HepG2 (cell line): Measurements from ENCODE around the gene COX7A1. TPM values are rescaled to one million over a fixed set of nuclear protein-coding genes. Genes with fewer than 3 reads are reported as not detected.

ENCODE experiments used
- FOXM1 ChIP-seq: sonication (generic); formaldehyde crosslinking; IDR thresholded peaks from 2 replicates; pipeline ENCODE4 v1.5.0; 2020; ENCODE audit warnings: missing genetic modification reagents
- FOXO4 ChIP-seq: sonication (generic); formaldehyde crosslinking; conservative IDR thresholded peaks from 2 replicates; pipeline ENCODE4 v1.8.1; 2023; ENCODE audit warnings: missing genetic modification reagents
- MAFF ChIP-seq: IDR thresholded peaks from 2 replicates; pipeline ENCODE4 v1.6.1; 2011; ENCODE audit warnings: low read depth, low read length, improper control_type of control experiment
- MTA3 ChIP-seq: sonication (generic); formaldehyde crosslinking; IDR thresholded peaks from 2 replicates; pipeline ENCODE4 v1.4.0; 2020; ENCODE audit warnings: missing genetic modification reagents
- MXD3 ChIP-seq: IDR thresholded peaks from 2 replicates; pipeline ENCODE4 v1.6.1; 2016; ENCODE audit warnings: mild to moderate bottlenecking, missing biosample characterization, missing genetic modification reagents
- MXD4 ChIP-seq: IDR thresholded peaks from 2 replicates; pipeline ENCODE4 v1.6.1; 2016; ENCODE audit warnings: mild to moderate bottlenecking, missing biosample characterization, missing genetic modification reagents
- NR0B2 ChIP-seq: sonication (generic); formaldehyde crosslinking; IDR thresholded peaks from 2 replicates; pipeline ENCODE4 v1.4.0; 2020; ENCODE audit warnings: mild to moderate bottlenecking, missing genetic modification reagents
- NR2F2 ChIP-seq: IDR thresholded peaks from 2 replicates; pipeline ENCODE4 v1.6.1; 2012; ENCODE audit warnings: low read depth, inconsistent platforms, borderline replicate concordance
- PATZ1 ChIP-seq: sonication (generic); formaldehyde crosslinking; IDR thresholded peaks from 2 replicates; pipeline ENCODE4 v1.4.0; 2020; ENCODE audit warnings: missing genetic modification reagents
- PHF21A ChIP-seq: sonication (generic); formaldehyde crosslinking; IDR thresholded peaks from 2 replicates; pipeline ENCODE4 v1.5.0; 2020; ENCODE audit warnings: mild to moderate bottlenecking, missing genetic modification reagents
- POLR2A ChIP-seq, 2 experiments: IDR thresholded peaks; 2 replicates each; pipeline ENCODE4 v1.6.1; 2011; ENCODE audit warnings: low read depth in 2 of 2, low read length in 2 of 2, mild to moderate bottlenecking in 1 of 2, moderate library complexity in 1 of 2; ENCODE audit not compliant: insufficient read depth in 1 of 2
- POLR2G ChIP-seq: fragments of 200-400 bp; formaldehyde crosslinking; IDR thresholded peaks from 2 replicates; pipeline ENCODE4 v1.6.1; 2018; ENCODE audit warnings: mild to moderate bottlenecking, low read depth, low read length, moderate library complexity
- RAD51 ChIP-seq: fragments of 450-650 bp; IDR thresholded peaks from 2 replicates; pipeline ENCODE4 v1.6.1; 2016; ENCODE audit warnings: borderline replicate concordance
- RBFOX2 ChIP-seq: fragments of 200-400 bp; formaldehyde crosslinking; IDR thresholded peaks from 2 replicates; pipeline ENCODE4 v1.6.1; 2017; ENCODE audit warnings: low read depth, mild to moderate bottlenecking, low read length
- RFX5 ChIP-seq: IDR thresholded peaks from 2 replicates; pipeline ENCODE4 v1.6.1; 2011; ENCODE audit warnings: low read depth, low read length, improper control_type of control experiment
- SALL1 ChIP-seq: sonication (generic); formaldehyde crosslinking; IDR thresholded peaks from 2 replicates; pipeline ENCODE4 v1.8.0; 2022; ENCODE audit warnings: mild to moderate bottlenecking, missing genetic modification reagents
- SRF ChIP-seq: IDR thresholded peaks from 2 replicates; pipeline ENCODE4 v1.6.1; 2011; ENCODE audit warnings: mild to moderate bottlenecking, low read depth, low read length, moderate library complexity
- TEAD2 ChIP-seq: sonication (generic); formaldehyde crosslinking; IDR thresholded peaks from 2 replicates; pipeline ENCODE4 v1.9.0; 2021; ENCODE audit warnings: missing genetic modification reagents
- ZFP36 ChIP-seq: fragments of 150-350 bp; IDR thresholded peaks from 2 replicates; pipeline ENCODE4 v1.6.1; 2018; ENCODE audit warnings: borderline replicate concordance, low read length, low read depth; ENCODE audit not compliant: partially characterized antibody
- ZFY ChIP-seq: sonication (generic); formaldehyde crosslinking; IDR thresholded peaks from 2 replicates; pipeline ENCODE4 v1.4.0; 2020; ENCODE audit warnings: missing genetic modification reagents
- ZNF326 ChIP-seq: sonication (generic); formaldehyde crosslinking; IDR thresholded peaks from 2 replicates; pipeline ENCODE4 v1.4.0; 2020; ENCODE audit warnings: missing genetic modification reagents, borderline replicate concordance
- ZNF44 ChIP-seq: sonication (generic); formaldehyde crosslinking; IDR thresholded peaks from 2 replicates; pipeline ENCODE4 v1.5.1; 2020; ENCODE audit warnings: mild to moderate bottlenecking, missing genetic modification reagents
- ZNF790 ChIP-seq: sonication (generic); formaldehyde crosslinking; IDR thresholded peaks from 2 replicates; pipeline ENCODE4 v1.8.0; 2022; ENCODE audit warnings: missing genetic modification reagents, mild to moderate bottlenecking, borderline replicate concordance
- ZNF800 ChIP-seq: sonication (generic); formaldehyde crosslinking; IDR thresholded peaks from 2 replicates; pipeline ENCODE4 v1.4.0; 2020; ENCODE audit warnings: missing genetic modification reagents
- ZNF883 ChIP-seq: sonication (generic); formaldehyde crosslinking; IDR thresholded peaks from 2 replicates; pipeline ENCODE4 v1.5.1; 2020; ENCODE audit warnings: mild to moderate bottlenecking, missing genetic modification reagents; ENCODE audit errors: not compliant biosample characterization
- polyA plus RNA-seq, 8 experiments: library from polyadenylated mRNA; depleted of rRNA in 3 of 8; stranded (reverse) in 7 of 8; unstranded in 1 of 8; fragments of >200 nt; fragmentation: Illumina TruSeq in 4 of 8; extraction: Trizol in 4 of 8; gene quantifications; 2 replicates each; pipeline versions ENCODE4 v1.2.1 to v1.2.3, GENCODE V29; 2011 to 2016; ENCODE audit warnings: low read depth in 4 of 8, missing spikeins in 1 of 8, mixed read lengths in 1 of 8; ENCODE audit not compliant: insufficient read depth in 1 of 8
- total RNA-seq, 5 experiments: library from RNA; depleted of rRNA; stranded (reverse); fragments of >200 nt; fragmentation: Illumina TruSeq; extraction: Trizol; gene quantifications; 2 replicates each; pipeline ENCODE4 v1.2.3, GENCODE V29; 2016; ENCODE audit warnings: low read depth in 1 of 5

The COX7A1 gene
- total and polyA plus RNA-seq, 2 of the 13 experiments (the other 11 are each of a cell fraction or from before 2014, with no cell fraction given), result not detected

GRCh38 chr19:36128392-36128736 is 23.9 kb downstream of the COX7A1 start (continued):
- no peak for TF ChIP-seq ZNF800 (CRISPR knock-in tag)
- no peak for TF ChIP-seq FOXM1
- TF ChIP-seq MXD3 (CRISPR knock-in tag), result no peak
- TF ChIP-seq SRF, result 0 out of 2 replicates have a peak, but pooled peaks have one; percentile 3
- TF ChIP-seq ZFY, result no peak
- TF ChIP-seq MTA3 (CRISPR knock-in tag), result no peak
- no peak for TF ChIP-seq RAD51
- TF ChIP-seq ZNF326, result no peak
- no peak for TF ChIP-seq RBFOX2
- TF ChIP-seq ZNF790 (CRISPR knock-in tag), result peak; percentile 17; the same call in 1 of the 2 replicates
- peak; percentile 48 for TF ChIP-seq POLR2G
- no peak for TF ChIP-seq ZNF44
- TF ChIP-seq RFX5, result no peak
- no peak for TF ChIP-seq PATZ1
- 0 out of 4 replicates have a peak, but pooled peaks of 1 of the 2 experiments have one; percentile 1 for TF ChIP-seq POLR2A (IDR thresholded peaks at IDR 0.05; ENCODE audit: insufficient read depth in 1 of 2, low read depth in 2 of 2, low read length in 2 of 2)
- TF ChIP-seq NR2F2, result no peak
- TF ChIP-seq MAFF, result no peak
- no peak for TF ChIP-seq NR0B2
- no peak for TF ChIP-seq TEAD2 (CRISPR knock-in tag)
- TF ChIP-seq PHF21A (CRISPR knock-in tag), result 0 out of 2 replicates have a peak, but pooled peaks have one; percentile 5
- no peak for TF ChIP-seq MXD4 (CRISPR knock-in tag)
- no peak for TF ChIP-seq ZNF883
- TF ChIP-seq FOXO4, result 0 out of 2 replicates have a peak, but pooled peaks have one; percentile 32
- TF ChIP-seq ZFP36, result no peak
- TF ChIP-seq SALL1 (CRISPR knock-in tag), result no peak
